HG02759 (cell line): ENCODE measurements around the gene SLC22A3.

Source experiments
- ATAC-seq: cut with Tn5 transposase; IDR thresholded peaks from one replicate; pipeline ENCODE4 v1.9.1; 2021; ENCODE audit warnings: mild to moderate bottlenecking, moderate library complexity; ENCODE audit not compliant: unreplicated experiment

The SLC22A3 gene

DNA sequence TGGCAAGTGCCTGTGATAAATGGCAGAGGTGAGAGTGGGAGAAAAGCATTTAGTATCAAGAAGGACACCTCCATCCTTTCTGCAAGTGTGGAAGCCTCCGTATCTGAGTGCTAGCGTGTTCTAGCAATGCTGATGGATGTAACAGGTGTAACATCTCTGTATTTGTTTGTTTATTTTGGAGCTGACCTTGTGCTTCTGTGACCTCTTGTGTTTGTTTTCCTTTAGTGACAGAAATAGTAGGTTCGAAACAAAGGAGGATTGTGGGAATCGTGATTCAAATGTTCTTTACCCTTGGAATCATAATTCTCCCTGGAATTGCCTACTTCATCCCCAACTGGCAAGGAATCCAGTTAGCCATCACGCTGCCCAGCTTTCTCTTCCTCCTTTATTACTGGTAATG is 60.4 kb downstream of the SLC22A3 start:
- no peak for ATAC-seq

- no peak for ATAC-seq
Observed at GRCh38 chr6:160412993-160413392, 64.8 kb downstream of the SLC22A3 start.

DNA sequence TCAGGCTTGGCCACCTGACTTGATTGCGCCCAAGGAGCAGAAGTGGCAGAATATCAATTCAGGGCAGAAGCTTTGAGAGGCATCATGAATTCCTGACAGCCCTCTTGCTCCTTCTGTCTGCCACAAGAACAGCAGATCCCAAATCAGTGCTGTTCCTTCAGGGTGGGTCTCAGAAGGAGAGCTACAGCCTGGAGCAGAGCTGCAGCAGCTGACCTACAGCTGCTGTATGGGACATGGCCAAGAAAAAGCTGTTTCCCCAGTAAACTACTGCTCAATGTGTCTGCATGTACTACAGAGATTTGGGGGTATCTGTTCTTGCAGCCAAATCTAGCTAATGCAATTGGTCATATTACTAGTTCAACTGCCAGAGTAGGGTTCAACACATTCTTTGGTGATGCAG is 69.0 kb downstream of the SLC22A3 start:
- ATAC-seq: no peak

DNA sequence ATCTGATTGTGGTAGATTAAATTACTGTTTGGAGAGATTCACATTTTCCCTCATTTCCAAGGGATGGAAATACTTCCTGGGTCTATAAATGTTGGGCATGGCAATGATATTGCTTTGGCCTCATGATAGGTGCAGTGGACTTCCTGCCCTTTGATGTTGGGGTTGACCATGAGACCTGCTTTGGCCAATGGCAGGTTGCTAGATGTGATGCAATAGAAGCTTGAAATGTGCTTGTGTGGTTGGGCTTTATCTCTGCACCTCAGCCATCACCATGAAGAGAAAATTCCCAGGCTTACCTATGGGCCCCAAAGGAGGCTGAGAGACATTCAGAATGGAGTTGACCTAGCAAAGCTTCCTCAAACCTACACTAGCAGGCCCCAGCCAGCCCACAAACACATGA is 69.4 kb downstream of the SLC22A3 start:
- no peak for ATAC-seq

DNA sequence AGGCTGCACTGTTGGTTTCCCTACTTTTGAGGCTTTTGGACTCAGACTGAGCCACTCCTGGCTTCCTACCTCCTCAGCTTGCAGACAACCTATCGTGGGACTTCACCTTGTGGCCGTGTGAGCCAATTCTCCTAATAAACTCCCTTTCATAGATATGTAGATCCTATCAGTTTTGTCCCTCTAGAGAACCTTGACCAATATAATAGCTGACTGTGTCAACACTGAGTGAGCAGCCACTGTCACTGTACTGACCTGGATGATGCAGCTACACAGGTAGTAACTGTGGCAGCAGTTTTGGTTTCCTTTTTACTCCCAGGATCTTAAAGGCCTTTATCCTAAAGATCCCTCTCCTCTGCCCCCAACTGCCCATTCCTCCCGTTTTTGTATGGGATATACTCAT is 70.2 kb downstream of the SLC22A3 start:
- ATAC-seq: no peak

DNA sequence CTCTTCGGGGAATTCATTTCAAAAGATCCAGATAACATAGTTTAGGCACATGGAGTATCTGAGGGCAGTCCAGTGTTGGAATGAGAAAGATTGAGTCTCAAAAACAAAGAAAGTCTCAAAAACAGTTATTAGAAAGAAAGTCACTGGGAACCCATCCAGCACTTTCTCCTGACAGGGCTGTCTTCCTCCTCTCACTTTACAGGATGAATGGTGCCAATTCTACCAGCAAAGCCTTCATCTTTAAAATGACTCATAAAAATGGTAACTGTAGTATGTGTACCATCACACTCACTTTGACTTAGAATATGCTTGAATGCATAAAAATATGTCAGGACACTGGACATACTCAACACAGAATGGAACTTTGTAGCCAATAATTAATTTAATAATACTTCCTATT is 71.3 kb downstream of the SLC22A3 start:
- ATAC-seq: no peak

GRCh38 chr6:160420253-160420968 is 72.2 kb downstream of the SLC22A3 start:
- ATAC-seq: no peak

DNA sequence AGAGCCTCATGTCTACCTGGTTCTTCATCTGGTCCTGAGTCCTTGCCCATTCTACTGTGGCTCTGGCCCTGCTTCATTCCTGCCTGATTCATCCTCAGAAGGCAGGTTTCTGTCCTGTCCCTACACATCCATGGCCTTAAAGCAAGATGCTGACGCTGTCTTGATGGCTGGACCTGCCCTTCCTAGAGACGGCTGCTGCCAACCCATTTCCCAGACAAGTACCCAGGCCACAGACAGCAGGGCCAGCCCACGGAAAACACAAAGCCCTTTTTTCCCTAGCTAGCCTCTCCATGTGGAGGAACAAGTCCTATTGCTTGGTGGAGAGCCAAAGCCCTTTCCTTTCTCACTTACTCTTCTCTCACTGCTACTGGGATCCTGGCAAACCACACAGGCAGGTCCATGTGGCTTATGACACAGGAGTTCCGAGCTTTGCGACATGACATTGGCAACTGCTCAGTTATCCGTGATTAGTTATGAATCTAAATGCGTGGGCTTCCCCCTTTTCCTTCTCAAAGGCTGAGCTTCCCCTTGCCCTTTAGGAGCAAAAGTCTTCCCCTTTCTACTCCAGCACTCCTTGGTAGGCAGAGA is 72.9 kb downstream of the SLC22A3 start:
- ATAC-seq: no peak

- no peak for ATAC-seq
Observed at GRCh38 chr6:160421854-160422253, 73.7 kb downstream of the SLC22A3 start.

DNA sequence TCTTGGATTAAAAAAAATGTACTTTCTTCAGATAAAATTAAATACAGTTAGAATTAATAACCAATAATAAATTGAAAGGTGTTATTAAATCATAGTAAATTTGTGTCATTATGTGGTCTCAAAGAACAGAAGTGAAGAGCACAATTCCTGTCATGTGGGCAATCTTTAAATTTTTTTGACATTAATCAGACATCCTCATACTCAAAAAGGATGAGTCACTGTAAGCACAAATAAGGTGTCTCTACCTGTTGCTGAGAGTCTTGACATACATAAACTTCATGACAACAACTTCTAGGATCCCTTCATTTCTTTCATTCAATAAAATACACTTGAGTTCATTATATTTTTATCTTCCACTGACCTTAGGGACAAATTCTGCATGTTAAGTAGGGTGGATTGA is 76.1 kb downstream of the SLC22A3 start:
- ATAC-seq: no peak

GRCh38 chr6:160426136-160426535 is 78.0 kb downstream of the SLC22A3 start:
- no peak for ATAC-seq

- no peak for ATAC-seq
Observed at GRCh38 chr6:160427312-160428068, 79.3 kb downstream of the SLC22A3 start.

DNA sequence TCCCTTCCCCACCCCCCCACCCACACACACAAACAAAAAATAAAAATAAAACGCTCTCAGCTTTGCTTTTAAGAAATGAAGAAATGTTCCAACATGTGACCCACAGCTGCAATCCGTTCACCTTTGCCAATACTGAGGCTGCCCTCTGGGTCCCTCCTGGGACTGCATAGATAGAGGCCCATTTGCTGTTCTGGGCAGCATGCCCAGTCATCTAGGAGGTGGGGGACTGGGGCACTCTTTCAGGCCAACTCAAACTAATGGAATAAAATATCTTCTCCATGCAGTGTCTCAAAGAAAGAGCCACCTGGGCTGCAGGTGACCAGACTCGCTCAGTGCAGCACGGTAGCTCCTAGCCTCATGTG is 79.9 kb downstream of the SLC22A3 start:
- no peak for ATAC-seq

- ATAC-seq: no peak
Observed at GRCh38 chr6:160428818-160429619, 80.8 kb downstream of the SLC22A3 start.

GRCh38 chr6:160429620-160429895 is 81.4 kb downstream of the SLC22A3 start:
- ATAC-seq: no peak

DNA sequence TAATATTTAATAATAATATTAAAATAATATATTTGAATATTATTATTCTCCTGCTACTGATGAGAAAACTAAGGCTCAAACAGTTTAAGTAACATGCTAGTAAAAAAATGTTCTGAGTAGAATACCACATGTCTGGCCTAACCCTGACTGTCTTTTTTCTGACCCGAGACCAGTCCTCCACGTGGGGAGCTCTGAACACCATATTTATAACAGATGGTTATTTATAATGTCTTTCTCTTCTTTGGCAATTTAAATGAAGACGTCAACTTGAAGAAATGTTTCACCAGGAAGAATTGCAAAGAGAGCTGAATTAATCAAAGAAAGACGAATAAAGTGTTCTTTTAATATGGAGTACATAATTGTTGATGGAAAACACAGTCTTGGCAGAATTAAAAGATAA is 82.0 kb downstream of the SLC22A3 start:
- ATAC-seq: no peak

DNA sequence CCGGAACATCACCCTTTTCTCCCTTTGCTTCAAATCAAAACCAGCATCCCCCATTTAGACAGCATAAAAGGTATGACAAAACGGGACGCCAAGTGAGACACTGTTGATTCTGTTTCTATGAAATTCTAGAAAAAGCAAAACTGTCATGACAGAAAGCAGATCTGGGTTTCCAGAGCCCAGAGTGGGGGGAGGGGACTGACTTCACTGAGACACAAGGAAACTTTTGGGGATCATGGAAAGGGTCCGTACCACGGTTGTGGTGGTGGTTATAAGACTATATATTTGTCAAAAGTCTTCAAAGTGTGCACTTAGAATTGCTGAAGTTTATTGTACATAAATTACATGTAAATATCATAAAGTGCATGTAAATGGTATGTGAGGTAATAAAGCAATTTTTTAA is 82.6 kb downstream of the SLC22A3 start:
- no peak for ATAC-seq

- ATAC-seq: no peak
Observed at GRCh38 chr6:160431226-160431625, 83.0 kb downstream of the SLC22A3 start.

- ATAC-seq: no peak
Observed at GRCh38 chr6:160431791-160432404, 83.7 kb downstream of the SLC22A3 start.

GRCh38 chr6:160435935-160436334 is 87.8 kb downstream of the SLC22A3 start:
- no peak for ATAC-seq

GRCh38 chr6:160437154-160437553 is 89.0 kb downstream of the SLC22A3 start:
- ATAC-seq: no peak
